Amniotic stem cell (primary cell): Measurements from ENCODE around the gene DEXI.
"Not testable (repeated sequence)": the region's sequence is repeated elsewhere in the genome, so short reads cannot be mapped to it uniquely, and the experiment has no call there.

Experiments used
- DNase-seq: peaks from one replicate; lab custom pipeline; 2025; lab: John Stamatoyannopoulos, UW

Gene DEXI

DNA sequence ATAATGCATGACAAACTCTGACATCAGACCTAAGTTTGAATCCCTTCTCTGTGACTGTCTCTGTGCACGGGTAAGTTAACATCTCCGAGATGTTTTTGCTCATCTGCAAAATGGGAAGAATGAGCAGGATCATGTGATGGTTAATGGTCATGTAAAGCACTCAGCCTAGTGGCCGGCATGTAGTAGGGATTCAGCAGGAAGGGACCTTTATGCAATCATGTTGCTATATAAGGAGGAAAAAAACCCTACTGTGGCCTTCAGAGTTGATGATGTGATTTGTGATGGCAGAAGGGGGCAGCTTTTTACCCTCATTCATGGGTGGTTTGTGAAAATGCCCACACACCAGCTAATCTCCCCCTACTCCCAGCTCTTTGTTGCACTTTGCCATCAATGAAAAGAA is 26.2 kb upstream of the DEXI start:
- no peak for DNase-seq

DNA sequence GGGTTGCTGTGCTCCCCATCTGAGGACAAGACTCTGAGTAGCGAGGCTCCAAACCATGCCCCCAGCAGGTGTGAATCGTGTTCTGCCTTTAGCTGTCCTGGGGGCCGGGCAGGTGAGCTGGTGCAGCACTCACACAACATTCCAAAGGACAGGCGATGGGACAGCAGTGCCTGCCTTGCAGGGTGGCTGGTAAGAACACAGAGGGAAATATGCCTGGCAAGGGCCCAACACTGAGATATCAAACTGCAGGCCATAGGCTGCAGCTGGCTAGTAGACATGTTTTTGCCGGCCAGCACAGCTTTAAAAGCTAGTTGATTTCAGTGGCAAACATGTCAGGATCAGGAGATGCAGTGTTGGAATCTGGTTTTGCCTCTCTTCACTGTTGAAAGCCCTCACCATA is 25.7 kb upstream of the DEXI start:
- DNase-seq: no peak

DNA sequence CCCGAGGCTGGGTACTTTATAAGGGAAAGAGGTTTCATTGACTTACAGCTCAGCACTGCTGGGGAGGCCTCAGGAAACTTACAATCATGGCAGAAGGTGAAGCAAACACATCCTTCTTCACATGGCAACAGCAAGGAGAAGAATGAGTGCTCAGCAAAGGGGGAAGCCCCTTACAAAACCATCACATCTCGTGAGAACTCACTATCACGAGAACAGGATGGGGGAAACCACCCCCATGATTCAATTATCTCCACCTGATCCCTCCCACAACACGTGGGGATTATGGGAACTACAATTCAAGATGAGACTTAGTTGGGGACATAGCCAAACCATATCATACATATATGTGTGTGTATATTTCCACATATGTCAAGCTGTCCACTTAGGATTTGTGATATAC is 24.3 kb upstream of the DEXI start:
- not testable (repeated sequence) for DNase-seq

DNA sequence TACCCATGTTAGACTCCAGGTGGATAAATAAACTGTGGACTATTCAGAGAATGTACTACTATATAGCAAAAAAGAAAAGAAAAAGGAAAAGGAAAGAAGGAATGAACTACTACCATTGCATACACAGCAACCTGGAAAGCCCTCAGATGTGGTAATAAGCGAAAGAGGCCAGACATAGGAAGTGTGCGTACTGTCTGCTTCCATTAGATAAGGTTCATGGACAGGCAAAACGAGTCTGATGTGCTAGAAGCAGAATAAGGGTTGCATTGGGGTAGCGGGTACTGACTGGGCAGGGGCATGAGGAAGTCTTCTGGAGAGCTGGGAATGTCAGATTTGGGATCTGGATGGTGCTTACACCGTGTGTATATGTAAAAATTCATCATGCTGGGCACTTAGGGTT is 23.9 kb upstream of the DEXI start:
- DNase-seq: no peak

DNA sequence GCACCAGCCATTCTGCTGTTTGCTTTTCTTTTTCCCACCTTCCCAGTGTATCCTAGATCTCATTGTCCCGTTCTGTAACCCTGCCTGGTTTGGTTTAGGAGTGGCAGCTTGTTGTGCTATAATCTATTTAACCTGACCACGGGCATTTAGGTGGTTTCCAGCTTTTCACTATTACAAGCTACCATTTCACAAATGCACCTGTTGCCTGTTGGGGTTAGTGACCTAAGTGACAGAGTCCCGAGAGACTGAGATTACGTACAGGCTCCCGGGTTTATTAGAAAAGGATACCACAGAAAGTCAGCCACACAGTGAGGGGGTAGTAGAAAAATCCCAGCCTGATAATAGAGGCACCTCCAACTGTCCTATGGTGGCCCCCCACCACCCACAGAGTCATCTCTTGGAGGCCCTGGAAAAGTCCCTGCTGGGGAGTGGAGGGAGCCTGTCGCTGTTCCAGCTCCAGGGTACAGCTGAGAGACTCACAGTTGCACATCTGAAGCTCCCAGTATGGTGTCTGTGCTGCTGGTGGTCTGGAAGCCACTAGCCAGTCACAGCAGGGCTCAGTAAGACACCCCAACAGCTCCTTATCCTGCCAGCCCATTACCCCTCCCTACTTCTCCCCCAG is 23.3 kb upstream of the DEXI start:
- DNase-seq: no peak

DNA sequence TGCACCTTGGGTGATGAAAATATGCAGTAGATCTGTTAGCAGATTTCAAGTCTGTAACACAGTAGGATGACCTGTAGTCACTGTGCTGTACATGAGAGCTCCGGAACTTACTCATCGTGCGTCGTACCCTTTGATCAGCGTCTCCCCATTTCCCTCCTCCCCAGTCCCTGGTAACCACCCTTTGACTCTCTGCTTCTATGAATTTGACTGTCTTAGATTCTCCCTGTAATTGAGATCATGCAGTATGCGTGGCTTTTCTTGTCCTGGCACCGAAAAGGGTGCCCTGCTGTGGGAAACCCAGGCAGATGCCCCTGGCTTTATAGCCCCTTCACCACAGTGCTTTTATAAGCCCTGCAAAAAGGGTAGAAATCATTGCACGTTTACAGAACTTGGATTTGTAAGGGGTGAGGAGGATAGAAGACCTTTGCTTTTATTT is 22.6 kb upstream of the DEXI start:
- no peak for DNase-seq

DNA sequence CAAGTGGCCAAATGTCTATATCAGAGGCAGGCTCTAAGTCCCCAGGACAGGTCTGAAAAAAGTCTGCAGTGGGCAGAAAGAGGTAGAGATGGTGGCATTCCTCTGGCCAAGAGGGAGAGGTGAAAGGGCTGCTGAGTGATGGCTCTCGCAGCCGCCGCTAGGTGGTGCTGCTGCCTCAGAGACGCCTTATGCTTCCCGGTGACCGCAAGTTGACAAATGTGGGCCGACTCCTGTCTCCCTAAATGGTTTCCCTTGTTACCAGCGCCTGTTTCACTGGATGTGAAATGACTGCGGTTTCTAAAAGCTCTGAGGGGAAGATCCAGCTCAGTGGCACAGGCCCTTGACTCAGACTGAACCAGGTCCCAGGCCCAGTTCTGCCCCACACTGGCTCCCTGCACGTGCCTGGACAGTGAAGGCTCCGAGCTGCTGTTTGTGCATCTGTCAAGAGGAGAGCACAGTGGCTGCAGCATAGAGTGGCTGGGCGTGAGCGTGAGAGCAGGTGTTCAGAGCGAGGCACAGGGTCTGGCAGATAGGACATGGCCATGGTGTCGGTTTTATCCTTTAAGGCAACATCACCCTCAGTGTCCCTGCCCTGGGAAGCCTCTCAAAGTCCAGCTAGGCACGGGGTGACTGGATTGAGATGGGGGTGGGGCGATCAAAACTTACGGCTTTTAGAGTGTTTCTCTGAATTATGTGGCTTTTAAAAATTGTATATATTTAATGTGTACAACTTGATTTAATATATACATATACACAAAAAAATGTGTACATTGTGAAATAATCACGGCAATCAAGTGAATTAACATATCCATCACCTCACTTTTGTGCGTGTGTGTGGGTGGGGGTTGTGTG is 22.0 kb upstream of the DEXI start:
- peak; percentile 67 for DNase-seq

DNA sequence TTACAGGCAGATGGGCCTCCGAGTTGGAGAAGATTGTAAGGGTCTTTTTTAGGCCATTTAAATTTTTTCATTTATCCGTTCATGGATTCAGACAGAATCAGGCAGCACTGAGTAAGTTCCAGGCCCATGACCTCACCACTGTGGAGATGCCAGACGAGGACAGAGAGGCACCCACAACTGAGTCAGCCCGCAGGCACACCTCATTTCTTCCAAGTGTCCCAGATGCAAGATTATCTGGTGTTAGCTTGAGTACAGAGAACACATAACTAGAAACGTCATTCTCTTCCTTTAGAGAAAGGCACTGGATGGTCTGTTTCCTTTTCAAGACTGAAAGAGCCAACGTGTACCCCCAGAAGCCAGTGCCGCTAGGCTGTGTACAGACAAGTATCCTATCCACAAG is 19.0 kb upstream of the DEXI start:
- peak; percentile 83 for DNase-seq

DNA sequence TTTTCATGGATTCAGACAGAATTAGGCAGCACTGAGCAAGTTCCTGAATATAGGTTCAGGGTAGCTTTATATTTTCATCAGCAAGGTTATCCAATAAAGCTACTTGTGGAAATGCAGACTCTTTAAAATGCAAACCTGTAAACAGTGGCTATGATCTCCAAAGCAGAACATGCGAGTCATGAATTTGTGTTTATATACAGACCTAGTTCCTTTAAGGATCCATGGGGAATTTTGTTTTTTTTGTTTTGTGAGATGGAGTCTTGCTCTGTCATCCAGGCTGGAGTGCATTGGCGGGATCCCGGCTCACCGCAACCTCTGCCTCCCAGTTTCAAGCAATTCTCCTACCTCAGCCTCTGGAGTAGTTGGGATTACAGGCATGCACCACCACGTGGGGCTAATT is 16.9 kb upstream of the DEXI start:
- DNase-seq: no peak

DNA sequence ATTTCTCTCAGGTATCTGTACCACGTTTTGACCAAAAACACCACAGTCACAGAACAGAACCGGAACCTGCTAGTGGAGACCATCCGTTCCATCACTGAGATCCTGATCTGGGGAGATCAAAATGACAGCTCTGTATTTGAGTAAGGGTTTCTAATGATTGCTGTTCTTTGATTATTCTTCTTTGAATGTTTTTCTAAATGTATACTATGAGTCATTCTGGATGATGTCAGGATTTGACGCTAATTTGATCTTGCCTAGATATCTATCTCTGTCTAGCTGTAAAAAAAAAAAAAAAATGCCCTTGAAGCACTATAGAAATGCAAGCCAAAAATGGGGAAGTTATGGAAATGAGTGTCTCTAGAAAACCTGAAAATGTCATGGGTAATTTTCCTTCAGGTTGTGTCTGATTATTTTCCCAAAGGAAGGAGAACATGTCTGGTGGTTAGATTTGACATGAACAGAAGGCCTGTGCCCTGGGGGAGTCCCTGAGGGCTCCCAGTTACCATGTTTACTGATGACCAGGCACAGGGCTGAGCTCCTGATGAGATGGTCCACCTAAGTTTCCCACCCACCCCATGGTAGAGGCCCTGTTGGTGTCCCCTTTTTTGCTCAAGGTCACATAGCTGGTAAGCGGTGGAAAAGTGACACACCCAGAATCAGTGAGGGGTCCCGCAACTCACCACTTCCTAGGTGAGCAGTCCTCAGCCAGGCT is 15.7 kb upstream of the DEXI start:
- DNase-seq: no peak

DNA sequence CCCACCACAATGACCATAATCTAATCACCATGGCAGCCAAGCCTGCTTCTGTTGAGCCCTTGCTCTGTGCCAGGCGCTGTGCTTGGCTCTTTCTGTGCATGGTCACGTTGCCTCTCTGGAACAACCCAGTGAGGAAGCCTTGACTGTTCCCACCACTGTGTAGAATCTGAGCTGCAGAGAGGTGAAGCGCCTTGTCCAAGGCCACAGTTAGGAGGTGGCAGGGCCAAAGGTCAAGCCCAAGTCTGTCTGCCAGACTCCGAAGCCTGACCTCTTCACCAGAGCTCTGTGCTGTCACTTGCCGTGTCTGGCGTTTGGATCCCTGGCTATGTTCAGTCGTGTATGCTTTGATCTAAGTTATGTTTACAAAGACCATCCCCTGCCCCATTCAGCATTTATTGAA is 12.6 kb upstream of the DEXI start:
- no peak for DNase-seq

DNA sequence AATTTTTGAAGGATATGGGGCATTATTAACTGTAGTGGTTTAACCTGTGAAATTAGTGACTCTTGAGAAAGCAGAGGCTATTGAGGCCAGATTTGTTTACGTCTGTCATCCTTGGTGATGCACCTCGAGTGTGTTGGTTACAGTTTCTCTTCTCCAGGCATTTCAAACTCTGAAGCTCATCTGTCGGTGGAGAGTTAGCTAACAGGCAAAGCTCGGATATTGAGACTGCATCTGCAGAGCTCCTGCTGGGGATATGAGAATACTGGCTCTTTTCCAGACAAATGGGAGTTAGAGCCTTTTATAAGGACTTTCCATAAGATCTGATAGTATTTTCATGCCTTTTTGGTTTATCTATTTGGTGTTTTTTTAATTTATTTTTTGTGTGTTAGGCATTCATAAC is 8.8 kb upstream of the DEXI start:
- DNase-seq: no peak

DNA sequence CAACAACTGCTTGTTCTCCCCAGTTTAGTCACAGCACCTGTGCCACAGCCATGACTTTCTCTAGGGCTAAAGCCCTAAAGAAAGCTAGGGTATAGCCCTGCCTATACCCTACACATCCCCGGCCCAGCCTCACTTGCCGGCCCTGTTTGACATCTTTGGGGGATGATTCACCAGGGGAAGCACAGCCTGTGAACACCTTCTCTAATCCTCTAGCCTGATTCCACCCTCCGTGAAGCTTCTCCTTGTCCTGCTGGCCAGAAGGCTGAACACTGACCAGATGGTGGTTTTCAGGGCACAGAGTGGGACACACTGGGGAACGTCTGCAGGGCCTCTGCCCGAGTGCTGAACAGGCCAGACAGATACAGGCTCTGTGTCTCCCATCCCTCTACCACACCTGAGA is 8.1 kb upstream of the DEXI start:
- DNase-seq: no peak

DNA sequence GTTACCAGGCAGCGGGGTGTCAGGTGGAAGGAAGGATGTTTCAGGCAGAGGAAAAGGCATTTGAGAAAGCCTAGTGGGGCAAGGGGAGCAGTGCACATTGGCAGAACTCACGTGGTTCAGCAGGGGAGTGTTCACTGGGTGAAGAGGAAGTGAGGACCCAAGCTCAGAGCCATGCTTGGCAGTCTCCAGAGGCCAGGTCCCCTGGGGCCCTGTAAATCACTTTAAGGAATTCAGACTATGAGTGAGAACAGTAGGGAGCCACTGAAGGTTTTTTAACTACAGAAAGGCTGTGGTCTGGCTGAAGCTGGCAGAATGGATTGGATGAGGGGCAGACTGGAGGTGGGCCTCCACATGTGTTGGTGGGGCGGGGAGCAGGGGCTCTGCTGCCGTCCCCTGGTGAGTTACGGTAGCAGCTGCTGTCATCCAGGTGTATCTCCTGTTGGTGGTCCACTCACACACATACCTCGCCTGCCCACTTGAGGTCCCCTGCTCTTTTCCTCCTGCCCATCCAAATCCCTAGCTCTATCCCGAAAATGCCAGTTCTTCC is 7.2 kb upstream of the DEXI start:
- no peak for DNase-seq

DNA sequence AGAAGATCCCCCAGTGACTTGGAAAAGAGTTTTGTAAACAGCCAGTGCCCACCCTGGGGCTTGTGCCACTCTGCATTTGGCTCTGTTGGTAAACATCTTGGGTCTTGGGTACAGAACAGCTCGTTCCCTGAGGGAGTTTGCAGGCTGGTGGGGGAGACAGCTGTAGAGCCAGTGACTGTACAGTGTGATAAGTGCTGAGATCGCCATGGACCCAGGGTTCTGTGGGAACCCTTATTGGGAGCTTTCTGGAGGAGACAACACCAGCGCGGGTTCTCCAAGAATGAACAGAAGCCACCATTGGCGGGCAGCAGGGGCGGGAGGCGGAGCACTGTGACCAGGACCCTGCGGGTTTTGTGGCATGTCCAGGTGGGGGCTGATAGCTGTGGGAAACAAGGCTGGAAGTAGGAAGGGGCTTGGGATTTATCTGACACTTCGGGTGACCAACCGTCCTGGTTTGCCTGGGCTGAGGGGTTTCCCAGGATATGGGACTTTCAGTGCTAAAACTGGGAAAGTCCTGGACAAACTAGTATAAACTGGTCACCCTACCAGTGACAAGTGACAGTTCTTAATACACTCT is 5.0 kb upstream of the DEXI start:
- no peak for DNase-seq

DNA sequence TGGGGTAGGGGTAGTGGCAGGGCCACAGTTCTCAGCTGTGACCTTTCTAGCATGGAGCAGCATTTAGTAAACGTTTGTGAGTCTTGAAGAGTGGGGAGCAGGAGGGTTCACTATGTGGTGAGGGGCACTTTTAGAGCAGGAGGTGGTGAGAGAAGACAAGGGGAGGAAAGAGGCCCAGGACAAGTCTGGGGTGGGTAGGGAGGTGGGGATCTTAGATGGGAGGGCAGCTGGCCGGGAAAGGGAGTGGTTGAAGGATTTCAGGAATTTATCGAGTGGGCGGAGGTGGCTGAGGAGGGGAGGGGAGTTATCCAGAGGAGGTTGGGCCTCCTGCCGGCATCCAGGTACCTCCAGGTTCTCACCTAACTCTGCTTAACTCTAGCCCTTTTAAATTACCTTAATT is 4.0 kb upstream of the DEXI start:
- DNase-seq: no peak

DNA sequence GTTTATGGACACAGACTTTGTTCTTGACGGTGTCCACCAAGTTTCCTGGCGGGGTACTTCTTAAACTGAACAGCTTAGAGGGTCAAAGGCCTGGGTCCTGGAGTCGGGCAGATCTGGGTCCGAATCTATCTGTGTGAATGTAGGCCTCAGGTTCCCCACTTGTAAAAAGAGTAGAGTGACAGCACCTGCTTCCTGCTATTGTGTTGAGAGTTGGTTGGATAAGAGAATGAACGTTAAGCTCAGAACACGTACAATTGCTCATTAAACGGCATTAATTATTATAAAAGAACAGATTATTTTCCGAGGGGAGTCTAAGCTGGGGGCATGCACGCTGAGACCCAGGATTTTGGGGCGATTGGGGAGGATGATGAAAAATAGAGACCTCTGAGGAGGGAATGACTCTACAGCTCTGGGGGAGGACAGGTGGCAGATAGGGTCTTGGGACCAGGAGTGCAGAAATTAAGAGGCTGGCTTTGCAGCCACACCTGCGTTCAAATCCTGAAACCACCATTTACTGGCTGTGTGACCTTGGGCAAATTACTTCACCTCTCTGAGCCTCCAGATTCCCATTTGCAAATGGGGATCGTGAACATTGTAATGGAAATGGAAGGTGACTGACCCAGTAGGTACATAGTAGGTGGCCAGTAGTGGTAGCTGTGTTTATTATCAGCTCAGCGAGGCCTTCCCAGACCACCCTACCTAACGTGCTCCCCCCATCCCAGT is 3.0 kb upstream of the DEXI start:
- no peak for DNase-seq

DNA sequence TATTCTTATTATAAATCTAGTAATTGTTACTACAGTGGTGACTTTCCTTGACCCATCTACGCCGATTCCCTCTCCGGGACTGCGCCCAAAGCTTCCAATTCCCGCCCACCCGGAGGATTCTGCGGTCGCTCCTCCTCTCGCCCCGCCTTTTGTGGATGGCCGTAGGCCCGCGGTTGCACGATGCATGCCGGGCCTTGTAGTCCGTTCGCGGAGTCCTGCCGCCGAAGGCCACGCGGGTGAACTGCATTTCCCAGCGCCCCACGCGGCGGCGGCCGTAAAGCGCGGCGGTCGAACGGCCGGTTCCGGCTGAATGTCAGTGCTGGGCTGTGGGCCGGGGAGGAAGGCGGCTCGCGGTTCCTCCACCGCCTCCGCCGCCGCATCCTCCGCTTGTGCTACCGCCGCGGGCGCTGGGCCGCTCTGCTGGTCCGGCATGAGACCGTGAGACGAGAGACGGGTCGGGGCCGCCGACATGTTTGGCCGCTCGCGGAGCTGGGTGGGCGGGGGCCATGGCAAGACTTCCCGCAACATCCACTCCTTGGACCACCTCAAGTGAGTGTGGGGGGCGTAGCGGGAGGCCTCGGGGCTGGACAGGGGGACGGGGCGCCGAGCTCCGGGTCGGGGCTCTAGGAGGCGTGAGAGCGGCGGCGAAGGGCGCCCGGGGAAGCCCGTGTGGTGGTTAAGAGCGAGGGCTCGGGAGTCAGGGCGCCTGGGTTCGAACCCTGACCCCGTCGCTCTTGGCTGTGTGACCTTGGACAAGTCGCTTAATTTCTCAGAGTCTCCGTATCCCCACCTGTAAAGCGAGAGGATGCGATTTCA is 2.2 kb upstream of the DEXI start, which contains the start of gene CLEC16A:
TSS of gene CLEC16A (plus strand) at position 316 of the 816 bp plus-strand sequence. CDS start at position 470, 154 bp downstream.
- DNase-seq: peak; percentile 96

DNA sequence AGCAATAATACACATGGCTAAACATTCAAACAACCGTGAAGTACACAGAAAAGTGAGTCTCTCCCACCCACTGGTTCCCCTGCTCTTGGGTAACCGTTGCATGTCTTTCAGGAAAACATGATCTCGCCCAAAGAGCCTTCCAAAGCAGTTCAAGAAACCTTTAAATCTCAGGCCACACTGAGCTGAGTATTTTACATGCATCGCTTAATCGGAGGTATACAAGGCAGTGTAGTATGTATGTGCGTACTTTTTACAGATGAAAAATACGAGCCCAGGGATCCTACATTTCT is 741 bp upstream of the DEXI start:
- no peak for DNase-seq

DNA sequence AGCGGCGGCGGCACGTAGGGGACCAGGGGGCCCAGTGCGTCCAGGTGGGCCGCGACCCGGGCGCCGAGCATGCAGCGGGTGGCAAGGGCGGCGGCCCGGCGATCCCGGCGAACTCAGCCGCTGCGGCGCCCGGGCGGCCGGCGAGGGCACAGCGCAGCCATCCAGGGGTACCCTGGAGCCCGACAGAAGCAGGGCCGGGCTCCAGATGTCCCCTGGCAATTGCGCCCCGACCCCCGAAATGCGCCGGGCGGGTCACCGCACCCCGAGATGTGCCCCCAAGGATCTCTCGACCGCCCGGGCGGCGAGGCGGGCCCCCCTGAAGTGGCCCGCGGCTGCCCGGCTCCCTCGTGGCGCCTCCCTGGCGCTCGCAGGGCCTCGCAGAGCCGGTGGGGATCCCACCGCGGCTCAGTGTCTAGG is 325 bp downstream of the DEXI start:
- not testable (repeated sequence) for DNase-seq
